ENCODE data around the gene DIS3. TPM values are rescaled to one million over a fixed set of nuclear protein-coding genes. Genes with fewer than 3 reads are reported as not detected.
A peak's percentile ranks its signal among the peaks of the same experiment; 100 is the strongest.

The DIS3 gene
- total and polyA plus RNA-seq, 2 of the 13 experiments (the other 11 are each of a cell fraction or from before 2014, with no cell fraction given), result 13.2 to 35.0 TPM

GRCh38 chr13:72727417-72728289 lies 54.0 kb downstream of the DIS3 start, which contains the start of the genes BORA and MZT1 (continued):
- peak; percentile 98 for TF ChIP-seq E2F5 (CRISPR knock-in tag; conservative IDR thresholded peaks at IDR 0.05)
- TF ChIP-seq ZNF124 (CRISPR knock-in tag; IDR thresholded peaks at IDR 0.05), result peak; percentile 72; the same call in 1 of the 2 replicates
- no peak for TF ChIP-seq FOXO4 (CRISPR knock-in tag; conservative IDR thresholded peaks at IDR 0.05)
- TF ChIP-seq HES4 (CRISPR knock-in tag; IDR thresholded peaks at IDR 0.05; ENCODE audit: borderline replicate concordance), result no peak
- TF ChIP-seq IRF2 (CRISPR knock-in tag; IDR thresholded peaks at IDR 0.05), result no peak; the same call in 1 of the 2 replicates
- no peak for TF ChIP-seq ZNF121 (CRISPR knock-in tag; IDR thresholded peaks at IDR 0.05)
- TF ChIP-seq MEIS2 (CRISPR knock-in tag; IDR thresholded peaks at IDR 0.05), result peak; percentile 87
- peak; percentile 81 for TF ChIP-seq TEAD3 (CRISPR knock-in tag; optimal IDR thresholded peaks at IDR 0.05; ENCODE audit: borderline replicate concordance)
- 0 out of 2 replicates have a peak, but pooled peaks have one; percentile 58 for TF ChIP-seq RARG (CRISPR knock-in tag; IDR thresholded peaks at IDR 0.05; ENCODE audit: low read depth)
- TF ChIP-seq IKZF4 (CRISPR knock-in tag; IDR thresholded peaks at IDR 0.05; ENCODE audit: borderline replicate concordance, low read depth, not compliant biosample characterization), result peak; percentile 79
- no peak for TF ChIP-seq DDIT3 (CRISPR knock-in tag; IDR thresholded peaks at IDR 0.05)
- TF ChIP-seq ARNT (IDR thresholded peaks at IDR 0.05), result no peak
- peak; percentile 34; the same call in 1 of the 2 replicates for TF ChIP-seq ARID5B (CRISPR knock-in tag; IDR thresholded peaks at IDR 0.05)
- no peak for TF ChIP-seq RAD51 (IDR thresholded peaks at IDR 0.05; ENCODE audit: borderline replicate concordance)
- TF ChIP-seq HCFC1 (IDR thresholded peaks at IDR 0.05; ENCODE audit: low read depth, low read length), result no peak
- TF ChIP-seq MYPOP (CRISPR knock-in tag; IDR thresholded peaks at IDR 0.05), result peak; percentile 93
- TF ChIP-seq KLF16 (CRISPR knock-in tag; IDR thresholded peaks at IDR 0.05), result peak in 1 of 2 experiments; percentile 97; a peak in 2 of 4 replicates
- peak; percentile 67 for TF ChIP-seq ZSCAN31 (CRISPR knock-in tag; IDR thresholded peaks at IDR 0.05; ENCODE audit: low read depth)
- 0 out of 2 replicates have a peak, but pooled peaks have one; percentile 38 for TF ChIP-seq ZNF674 (CRISPR knock-in tag; IDR thresholded peaks at IDR 0.05; ENCODE audit: low read depth)
- TF ChIP-seq HNRNPL (IDR thresholded peaks at IDR 0.05; ENCODE audit: low read depth, low read length), result no peak

Data from HepG2 (cell line).